GM21526 (cell line): ENCODE results near the gene PAPSS2.
"Not testable (repeated sequence)": the region's sequence is repeated elsewhere in the genome, so short reads cannot be mapped to it uniquely, and the experiment has no call there.

ENCODE experiments used
- ATAC-seq: cut with Tn5 transposase; IDR thresholded peaks from one replicate; pipeline ENCODE4 v1.9.1; 2021; ENCODE audit warnings: moderate library complexity; ENCODE audit not compliant: unreplicated experiment, low FRiP score

PAPSS2 gene

GRCh38 chr10:87739703-87740102 is 80.0 kb downstream of the PAPSS2 start:
- ATAC-seq: no peak

- no peak for ATAC-seq
Measured at GRCh38 chr10:87740254-87740655, 80.6 kb downstream of the PAPSS2 start.

GRCh38 chr10:87742992-87743610 is 83.4 kb downstream of the PAPSS2 start:
- ATAC-seq: not testable (repeated sequence)

GRCh38 chr10:87744606-87745005 is 84.9 kb downstream of the PAPSS2 start:
- no peak for ATAC-seq

- no peak for ATAC-seq
Measured at GRCh38 chr10:87746911-87747310, 87.2 kb downstream of the PAPSS2 start.

GRCh38 chr10:87748244-87748643 is 88.6 kb downstream of the PAPSS2 start:
- not testable (repeated sequence) for ATAC-seq

GRCh38 chr10:87750001-87750671 is 90.5 kb downstream of the PAPSS2 start:
- no peak for ATAC-seq

GRCh38 chr10:87750817-87751216 is 91.1 kb downstream of the PAPSS2 start:
- no peak for ATAC-seq

GRCh38 chr10:87751274-87751673 is 91.6 kb downstream of the PAPSS2 start:
- no peak for ATAC-seq

- ATAC-seq: no peak
Measured at GRCh38 chr10:87752566-87752965, 92.9 kb downstream of the PAPSS2 start.

GRCh38 chr10:87753995-87754866 is 94.6 kb downstream of the PAPSS2 start:
- no peak for ATAC-seq

GRCh38 chr10:87757685-87758084 is 98.0 kb downstream of the PAPSS2 start:
- no peak for ATAC-seq

GRCh38 chr10:87759551-87759950 is 99.9 kb downstream of the PAPSS2 start:
- no peak for ATAC-seq

GRCh38 chr10:87760195-87760905 is 100.7 kb downstream of the PAPSS2 start:
- ATAC-seq: no peak

GRCh38 chr10:87761153-87761552 is 101.5 kb downstream of the PAPSS2 start:
- no peak for ATAC-seq

GRCh38 chr10:87761892-87762291 is 102.2 kb downstream of the PAPSS2 start:
- no peak for ATAC-seq

GRCh38 chr10:87763086-87763861 is 103.6 kb downstream of the PAPSS2 start:
- ATAC-seq: no peak

- ATAC-seq: no peak
Measured at GRCh38 chr10:87764072-87764934, 104.6 kb downstream of the PAPSS2 start.
